ENCODE results near the gene CD81.

CD81 gene

DNA sequence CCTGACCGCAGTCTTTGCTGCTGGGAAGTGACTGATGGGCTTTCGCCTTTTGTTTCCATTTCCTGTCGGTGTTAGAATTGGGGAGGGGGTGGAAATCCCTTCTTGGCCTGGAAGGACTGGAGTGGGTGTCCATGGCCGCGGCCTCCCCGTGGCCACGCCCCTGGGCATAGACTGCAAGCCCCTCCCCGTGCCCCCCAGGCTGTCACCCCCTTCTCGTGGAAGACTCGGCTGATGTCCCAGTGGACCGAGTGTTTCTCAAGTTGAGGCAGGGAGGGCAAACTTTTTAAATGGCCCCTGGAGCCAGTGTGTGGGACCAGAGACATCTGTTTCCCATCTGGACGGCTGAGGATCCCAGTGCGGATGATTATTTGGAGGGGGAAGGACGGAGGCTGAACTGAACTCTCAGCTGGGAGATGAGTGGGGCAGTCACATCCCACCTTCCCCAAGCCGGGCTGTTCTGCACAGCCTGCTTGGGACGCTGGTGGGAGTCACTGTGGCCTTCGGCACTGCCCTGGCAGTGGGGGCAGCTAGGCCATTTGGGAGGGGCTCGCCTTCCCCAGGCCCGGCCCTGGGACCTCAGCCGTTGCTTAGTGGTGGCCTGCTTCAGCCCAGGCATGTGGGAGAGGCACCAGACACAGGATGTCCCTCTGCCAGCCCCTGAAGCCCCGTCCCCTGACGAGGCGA lies 1.6 kb downstream of the CD81 start:
- no peak for DNase-seq

DNA sequence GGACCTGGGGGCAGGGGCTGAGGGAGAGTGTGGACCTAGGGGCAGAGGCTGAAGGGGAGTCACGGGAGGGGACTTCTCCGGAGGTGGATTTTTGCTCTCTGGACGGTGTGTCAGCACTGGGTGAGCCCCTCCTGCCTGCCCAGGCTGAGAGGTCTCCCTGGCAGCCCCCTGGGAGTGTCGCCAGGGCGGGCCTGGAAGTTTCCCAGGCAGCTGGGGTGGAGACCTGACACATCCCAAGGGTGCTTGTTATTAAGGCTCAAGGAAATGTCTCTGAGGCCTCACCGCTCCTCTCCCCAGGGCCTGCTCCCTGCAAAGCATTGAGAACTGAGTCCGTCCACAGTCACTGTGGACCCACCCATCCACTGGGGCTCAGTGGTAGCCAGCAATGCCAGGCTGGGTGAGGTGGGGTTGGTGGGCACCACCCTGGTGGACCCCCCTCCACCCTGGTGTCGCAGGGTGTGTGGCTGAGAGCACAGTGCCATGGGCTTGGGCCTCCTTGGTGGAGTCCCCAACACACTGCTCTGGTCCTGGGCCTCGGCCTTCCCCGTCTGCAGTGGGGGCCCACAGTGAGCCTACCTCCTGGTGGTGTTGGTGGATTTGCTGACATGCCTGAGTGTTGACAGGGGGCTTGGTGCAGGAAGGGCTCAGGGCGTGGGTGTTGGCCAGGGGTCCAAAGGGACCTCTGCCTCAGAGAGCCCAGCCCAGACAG lies 2.5 kb downstream of the CD81 start:
- no peak for DNase-seq

DNA sequence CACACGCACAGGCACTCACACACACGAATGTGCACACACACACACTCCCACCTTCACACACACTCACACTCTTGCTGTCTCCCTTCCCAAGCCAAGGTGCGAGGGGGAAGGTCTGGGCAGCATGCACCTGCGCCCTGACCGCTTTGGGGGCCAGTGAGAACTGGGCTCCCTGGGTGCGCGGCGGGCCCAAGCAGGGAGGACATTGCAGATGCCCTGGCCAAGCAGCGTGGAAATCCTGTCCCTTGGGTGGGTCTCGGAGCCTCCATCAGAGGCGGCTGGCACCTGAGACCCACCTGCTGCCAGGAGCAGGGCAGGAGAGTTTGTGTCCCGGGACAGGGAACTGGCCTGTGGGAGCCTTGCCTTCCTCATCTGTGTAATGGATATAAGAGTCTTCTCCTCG lies 3.3 kb downstream of the CD81 start:
- DNase-seq = no peak

DNA sequence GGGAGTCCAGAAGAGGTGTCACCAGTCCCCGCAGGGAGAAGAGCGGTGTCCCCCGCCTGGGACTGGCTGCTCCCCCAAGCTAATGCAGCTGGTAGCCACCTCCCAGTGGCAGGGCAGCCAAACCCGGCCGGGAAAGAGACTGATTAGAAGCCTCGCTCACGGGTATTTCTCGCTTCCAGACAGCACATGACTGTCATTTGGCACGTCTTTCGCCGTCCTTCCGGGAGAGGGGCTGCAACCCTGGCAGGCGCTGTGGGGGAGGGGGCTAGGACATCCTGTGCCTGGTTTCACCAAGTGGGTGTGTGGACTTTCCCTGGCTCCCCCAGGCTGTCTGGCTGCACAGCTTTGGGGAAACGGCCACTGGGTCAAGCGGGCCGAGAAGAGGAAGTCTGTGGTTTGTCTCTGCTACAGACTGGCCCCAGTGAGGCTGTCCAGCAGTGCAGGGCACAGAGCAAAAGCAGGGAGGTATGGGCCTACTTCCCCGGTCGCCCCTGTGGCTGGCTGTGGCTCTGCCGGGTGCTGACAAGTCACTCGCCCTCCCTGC lies 3.8 kb downstream of the CD81 start:
- DNase-seq = no peak

DNA sequence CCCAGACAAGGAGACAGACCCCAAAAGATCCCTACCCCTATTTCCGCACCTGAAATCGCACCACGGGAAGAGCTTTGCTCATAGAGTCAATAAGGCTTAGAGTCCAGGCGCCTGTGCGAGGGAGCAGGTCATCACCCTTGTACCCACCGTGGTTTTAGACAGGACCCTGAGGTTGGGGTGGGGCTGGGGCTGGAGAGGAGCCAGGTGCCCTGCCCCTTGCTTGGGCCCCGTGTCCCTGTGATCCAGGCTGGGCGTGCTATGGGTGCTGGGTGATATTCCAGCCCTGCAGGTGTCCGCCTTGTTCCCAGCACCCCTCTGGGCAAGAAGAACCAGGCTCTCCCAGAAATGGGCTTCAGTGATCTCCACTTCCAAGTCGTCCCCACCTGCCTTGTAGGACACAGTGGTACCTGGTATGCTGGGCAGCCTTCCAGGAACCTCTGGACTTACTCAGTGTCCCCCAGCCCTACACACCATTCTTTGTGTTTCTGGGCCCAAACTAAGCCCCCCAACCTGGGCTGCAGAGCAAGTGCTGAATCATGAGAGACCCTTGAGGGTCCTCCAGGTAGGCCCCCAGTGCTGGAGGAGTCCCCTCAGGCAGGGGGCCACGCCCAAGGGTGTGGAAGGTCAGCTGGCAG lies 4.5 kb downstream of the CD81 start:
- DNase-seq = no peak

DNA sequence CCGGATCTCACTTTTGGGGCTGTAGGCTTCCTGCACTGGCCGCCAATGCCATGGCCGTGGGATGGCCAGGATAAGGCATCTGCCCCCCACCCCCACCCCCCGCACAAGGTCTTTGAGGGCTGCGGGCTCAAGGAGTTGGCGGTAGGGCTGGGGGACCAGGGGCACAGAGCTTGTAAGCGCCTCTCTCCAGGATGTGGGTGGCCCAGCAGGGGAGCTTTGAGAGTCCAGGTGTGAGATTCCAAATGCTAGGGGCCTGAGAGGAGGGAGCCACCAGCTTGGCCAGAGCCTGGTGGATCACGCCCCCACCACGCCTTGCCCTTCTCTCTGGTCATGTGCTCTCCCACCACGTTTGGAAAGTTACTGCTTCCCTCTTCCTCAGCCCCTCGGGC lies 5.0 kb downstream of the CD81 start:
- DNase-seq = no peak

DNA sequence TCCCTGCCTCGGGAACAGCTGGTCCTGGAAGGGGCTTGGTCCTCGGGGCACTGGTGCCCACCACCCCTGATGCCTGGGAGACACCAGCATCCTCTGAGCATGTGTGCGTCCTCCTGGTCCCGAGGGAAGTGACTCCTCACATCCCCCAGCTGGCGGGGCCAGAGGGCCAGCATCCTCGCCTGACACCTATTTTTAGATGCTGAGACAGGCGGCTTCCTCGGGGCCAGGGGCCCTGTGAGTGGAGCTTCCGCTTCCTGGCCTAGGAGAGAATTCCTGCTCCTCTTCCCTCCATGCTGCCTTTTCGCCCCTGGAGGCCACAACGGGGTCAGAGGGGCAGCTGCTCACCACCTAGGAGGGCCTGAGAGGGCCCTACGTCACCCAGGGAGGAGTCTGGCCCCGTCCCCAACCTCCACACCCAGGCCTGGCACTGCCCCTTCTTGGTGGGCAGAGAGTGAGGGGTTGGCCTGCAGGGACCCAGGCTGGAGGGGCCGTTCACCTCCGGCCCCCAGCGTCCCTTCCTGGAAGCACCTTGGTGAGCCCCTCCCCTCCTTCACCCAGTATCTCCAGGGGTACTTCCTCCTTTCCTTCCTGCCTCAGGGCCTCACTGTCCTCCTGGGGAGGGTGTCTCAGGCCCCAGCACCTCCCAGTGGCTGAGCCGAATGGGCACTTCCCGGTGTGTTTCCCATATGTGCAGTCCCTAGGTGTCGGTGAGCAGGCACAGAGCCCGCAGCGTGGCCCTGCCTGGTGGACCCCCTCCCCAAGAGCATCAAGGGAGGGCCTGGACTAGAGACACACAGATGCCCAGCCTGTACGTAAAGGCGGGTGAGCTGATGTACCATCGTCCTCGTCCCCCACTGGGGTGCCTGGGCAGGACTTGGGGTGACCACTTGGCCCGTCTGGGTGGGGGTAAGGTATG lies 6.1 kb downstream of the CD81 start:
- no peak for DNase-seq

DNA sequence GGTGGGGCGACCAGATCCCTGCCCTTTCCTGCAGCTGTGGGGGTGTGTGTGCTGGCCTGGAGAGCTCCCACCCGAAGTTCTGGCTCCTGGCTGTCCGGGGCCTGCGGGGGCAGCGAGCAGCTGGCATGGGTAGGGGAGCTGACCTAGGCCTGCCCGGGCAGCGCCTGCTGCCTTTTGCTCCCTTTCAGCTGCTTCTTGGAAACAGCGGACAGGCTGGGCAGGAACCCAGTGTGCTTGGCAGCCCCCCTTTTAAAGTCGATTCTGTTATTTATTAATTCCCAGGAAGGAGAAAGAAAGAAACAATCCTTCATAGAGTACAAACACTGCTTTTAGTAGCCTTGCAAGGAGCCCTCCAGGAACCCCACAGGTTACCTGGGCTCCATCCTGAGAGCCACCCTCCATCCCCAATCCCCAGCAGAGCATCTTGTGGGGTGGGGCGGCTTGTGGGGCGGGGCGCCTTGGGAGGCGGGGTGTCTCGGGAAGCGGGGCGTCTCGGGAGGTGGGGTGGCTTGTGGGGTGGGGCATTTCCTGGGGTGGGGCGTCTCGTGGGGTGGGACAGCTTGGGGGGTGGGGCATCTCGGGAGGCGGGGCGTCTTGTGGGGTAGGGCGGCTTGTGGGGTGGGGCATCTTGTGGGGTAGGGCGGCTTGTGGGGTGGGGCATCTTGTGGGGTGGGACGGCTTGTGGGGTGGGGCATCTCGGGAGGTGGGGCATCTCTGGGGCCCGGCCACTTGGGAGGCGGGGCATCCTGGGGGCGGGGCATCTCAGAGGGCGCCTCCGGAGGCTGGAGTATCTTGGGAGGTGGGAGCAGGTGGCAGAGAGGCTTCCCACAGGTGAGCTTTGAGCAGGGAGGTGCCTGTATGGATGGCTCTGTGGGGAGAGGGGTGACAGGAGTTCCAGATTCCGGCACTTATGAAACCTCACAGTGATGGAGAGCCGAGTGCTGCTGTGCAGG lies 7.0 kb downstream of the CD81 start:
- DNase-seq = no peak

DNA sequence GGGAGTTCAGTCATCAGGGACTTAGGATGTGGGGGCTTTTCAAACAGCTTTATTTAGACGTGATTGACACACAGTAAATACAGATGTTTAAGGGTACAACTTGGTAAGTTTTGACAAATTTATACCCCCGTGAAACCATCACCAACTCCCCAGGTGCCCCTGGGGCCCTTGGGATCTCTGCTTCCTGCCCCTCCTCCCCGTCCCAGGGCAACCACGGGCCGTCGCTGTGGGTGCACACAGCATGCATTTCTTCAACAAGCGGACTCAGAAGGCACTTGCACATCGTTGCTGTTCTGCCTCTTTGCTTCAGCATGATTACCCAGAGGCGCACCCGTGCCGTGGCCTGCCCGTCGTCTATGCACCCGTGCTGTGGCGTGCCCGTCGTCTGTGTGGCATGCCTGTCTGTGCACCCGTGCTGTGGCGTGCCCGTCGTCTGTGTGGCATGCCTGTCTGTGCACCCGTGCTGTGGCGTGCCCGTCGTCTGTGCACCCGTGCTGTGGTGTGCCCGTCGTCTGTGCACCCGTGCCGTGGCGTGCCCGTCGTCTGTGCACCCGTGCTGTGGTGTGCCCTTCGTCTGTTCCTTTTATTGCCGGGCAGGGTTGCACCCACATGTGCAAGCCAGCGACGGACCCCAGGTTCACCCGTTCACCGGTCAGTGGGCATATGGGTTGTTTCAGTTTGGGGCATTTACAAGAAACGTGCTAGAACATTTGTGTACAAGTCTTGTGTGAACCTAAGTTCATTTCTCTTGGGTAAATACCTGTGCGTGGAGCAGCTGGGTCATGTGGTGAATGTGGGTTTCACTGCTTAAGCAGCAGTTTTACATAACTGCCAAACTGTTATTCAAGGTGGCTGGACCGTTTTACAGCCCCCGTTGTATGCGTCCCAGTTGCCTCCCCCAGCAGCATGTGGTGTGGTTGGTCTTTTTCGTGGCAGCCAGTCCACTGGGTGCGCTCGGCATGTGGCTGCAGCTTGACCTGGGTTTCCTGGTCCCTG lies 8.3 kb downstream of the CD81 start:
- DNase-seq = no peak

DNA sequence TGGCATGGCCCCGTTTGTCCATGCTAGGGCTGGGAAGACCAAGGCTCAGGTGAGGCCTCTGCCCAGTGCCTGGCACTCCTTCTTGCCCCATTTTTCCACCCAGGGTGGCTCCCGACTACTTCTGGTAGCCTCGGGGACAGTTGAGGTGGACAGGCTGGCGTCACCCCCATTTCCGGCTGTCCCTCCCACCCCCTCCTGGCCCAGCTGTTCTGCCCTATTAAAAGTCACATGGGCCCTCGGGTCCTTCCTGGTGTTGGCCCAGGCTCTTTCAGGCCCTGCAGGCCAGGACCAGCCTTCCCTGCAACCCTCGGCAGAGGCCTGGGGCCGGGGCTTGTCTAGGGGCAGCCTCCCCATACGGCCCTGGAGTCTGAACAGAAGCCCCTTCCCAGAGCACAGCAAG lies 9.5 kb downstream of the CD81 start:
- DNase-seq = no peak

DNA sequence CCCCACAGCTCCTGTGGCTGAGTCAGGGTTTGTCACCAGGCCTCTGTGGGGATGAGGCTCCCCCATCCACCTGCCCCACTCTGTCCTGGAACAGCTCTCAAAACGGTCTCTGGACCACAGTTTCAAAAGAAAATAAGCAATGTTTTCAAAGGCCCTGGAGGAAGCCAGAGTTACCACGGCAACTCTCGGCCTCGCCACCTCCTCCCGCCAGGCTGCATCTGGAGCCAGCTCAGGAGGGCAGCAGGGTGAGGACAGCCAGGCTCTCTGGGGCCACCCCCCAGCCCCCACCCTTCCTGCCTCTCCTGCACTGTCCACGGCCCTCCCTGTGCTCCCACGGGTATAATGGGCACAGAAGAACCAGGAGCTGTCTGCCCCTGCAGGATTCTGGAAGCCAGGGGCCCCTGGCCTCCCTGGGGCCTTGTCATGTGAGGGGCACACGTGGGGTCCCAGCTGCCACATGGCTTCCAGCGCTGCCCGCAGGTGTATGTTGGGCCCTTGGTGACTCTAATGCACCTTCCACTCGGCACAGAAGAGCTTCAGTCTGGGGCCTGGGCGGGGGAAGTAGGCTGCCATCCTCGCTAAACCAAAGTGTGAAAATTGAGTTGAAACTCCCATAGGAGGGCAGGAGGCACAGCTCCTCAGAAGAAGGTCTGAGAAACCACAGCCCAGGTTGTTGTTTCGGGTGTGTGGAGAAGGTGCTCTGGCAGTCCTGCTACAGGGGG lies 10.3 kb downstream of the CD81 start:
- no peak for DNase-seq

DNA sequence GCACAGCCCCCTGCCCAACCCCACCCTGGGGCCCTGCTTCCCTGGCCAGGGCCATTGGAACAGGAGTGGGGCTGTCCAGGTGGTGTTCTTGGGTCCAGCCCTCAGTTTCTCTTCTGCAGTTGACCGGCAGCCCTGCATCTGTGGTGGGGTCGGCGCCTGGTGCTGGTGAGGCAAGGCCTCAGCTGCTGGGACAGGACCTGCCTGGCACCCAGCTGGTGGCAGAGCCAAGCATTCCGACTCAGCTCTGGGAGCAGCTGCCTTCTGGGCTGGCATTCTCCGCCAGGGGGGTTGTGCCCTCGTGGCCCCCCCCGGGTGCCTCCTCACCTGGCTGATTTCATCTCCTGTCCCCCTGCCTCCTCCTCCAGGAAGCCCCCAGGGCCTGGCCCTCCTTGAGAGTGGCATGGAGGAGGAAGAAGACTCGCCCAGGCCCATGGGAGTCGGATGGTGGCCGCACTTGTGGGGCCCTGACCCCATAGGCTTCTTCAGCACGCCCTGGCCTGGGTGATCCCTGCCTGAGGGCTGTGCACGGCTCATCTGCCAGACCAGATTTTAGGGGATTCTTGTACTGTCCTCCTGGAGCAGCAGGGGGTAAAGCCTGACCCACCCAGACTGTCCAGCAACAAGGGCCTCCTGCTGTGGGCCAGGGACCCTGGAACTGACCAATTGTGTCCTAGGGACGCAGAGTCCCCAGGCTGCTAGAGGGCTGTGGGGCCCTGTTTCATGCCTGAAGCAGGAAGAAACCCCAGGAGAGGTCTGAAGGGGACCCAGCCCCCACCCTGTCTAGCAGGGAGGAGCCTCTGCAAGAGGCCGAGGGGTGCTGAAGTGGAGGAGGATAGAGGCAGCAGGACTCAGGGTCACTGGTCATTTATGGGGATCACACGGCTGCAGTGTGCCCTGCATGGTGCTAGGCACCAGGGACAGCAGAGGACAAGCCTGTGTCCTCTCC lies 11.6 kb downstream of the CD81 start:
- DNase-seq = no peak

DNA sequence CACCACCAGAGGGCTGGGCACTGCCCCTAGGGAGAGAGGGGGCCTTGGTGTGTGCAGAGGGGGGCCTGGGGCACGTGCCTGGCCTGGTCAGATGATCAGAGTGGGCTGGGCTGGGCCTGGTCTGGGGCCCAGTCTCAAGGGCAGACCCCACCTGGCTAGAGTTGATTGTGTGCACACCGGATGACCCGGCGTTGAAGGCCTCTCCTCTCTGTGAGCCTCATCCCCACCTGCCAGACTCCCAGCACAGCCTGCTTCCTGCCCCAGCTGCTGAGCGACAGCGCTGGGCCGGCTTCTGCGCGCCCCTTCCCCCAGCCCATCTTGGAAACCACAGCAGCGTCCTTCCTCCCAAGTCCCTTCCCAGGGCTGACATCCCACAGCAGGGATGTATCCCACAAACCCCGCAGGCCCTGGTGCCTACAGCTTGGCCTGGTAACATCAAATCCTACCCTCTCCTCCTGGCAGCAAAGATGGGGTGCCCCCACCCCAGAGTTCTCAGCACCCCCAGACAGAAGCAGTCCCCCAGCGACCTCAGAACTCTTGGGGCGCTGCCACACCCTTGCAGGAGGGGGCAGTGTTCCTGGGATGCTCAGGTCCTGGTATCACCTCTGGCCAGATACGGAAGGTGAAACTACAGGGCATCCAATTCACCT lies 12.4 kb downstream of the CD81 start:
- no peak for DNase-seq

DNA sequence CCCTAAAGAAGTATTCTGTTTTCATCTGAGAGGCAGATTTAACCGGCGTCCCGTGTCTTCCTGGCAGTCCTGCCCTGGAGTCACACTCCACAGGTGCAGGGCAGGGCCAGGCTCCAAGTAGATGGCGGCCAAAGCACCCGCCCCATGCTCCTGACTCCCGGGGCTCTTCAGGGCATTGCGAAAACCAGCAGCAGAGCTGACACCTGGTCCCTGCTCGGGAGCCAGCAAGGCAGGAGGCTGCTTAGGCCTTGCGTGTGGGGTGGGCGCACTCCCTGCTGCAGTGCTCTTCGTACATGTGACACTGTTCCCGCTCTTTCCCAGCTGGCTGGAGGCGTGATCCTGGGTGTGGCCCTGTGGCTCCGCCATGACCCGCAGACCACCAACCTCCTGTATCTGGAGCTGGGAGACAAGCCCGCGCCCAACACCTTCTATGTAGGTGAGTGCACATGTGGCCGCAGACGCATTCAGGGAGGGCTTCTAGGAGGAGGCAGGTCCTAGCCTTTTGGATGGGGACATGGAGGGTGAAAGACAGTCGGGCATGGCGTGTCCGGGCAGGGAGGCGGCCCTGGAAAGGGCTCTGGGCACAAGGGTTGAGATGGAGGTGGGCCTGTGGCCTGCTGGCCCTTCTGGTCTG lies 13.1 kb downstream of the CD81 start:
- no peak for DNase-seq

DNA sequence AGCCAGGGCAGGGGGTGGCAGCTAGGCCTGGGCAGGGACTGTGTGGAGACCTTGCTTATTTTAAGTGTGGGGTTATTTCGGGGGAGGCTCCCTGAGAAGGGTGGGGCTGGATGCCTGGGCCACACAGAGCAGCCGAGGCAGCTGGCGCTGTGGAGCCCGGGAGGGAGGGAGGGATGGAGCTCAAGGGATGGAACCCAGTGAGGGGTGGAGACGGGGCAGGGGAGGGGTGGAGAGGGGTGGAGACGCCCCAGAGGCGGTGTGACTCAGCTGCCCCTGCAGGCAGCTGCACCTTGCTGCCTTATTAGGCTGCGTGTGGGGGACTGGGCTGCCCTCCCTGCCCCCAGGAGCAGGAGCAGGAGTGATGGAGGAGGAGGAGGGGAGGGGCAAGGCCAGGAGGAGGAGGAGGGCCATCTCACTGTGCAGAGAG lies 13.6 kb downstream of the CD81 start:
- DNase-seq = no peak

DNA sequence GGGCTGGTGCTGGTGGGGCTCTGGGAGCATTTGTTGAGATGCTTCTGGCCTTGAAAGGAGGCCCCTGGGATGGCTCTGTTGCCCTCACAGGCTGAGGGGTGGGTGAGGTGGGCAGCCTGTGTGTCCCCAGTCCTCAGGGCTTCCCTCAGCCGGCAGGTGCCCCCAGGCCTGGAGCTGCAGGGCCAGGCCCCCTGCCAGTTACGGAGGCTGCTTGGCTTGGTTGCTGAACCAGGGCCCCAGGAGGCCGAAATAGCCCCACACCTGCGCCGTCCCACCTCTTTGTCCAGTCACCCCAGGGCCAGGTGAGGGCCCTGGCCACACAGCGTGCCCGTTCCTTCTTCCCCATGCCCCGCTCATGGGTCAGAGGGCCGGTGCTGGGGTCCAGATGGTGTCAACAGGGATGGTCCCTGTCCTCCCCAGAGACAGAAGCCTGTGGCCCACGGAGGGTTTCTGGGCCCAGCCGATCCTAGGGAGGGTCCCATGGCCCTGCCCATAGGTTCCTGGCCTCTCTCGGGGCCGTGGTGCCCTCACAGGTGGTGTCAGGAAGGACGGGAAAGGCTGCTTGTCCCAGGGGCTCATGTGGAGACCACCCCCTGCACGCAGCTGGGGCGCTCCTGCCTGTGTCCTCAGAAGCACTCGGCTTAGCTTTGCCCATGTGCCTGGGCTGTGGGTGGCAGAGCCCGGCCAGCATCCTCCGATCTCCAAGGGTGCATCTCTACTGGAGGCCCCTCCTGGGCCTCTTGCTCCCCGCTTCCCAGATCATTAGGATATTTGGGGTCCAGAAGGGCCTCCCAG lies 14.3 kb downstream of the CD81 start:
- no peak for DNase-seq
